Fibroblast of pulmonary artery (primary cell): Measurements from ENCODE around the gene SCN2B.

Experiments
- DNase-seq: peaks from one replicate; pipeline ENCODE4 v3.0.0-alpha.2; 2010; ENCODE audit warnings: low read depth
- H3K4me3 ChIP-seq: replicated peaks from 2 replicates; pipeline ENCODE4 v1.5.1; 2011; ENCODE audit warnings: low read depth, mild to moderate bottlenecking, control low read depth, low read length, moderate library complexity
- TF ChIP-seq, protein P1 (sequence below): IDR thresholded peaks from 2 replicates; pipeline ENCODE4 v1.5.1; 2011; ENCODE audit warnings: mild to moderate bottlenecking, control low read depth, low read length, inconsistent platforms; ENCODE audit errors: missing control alignments

The SCN2B gene

DNA sequence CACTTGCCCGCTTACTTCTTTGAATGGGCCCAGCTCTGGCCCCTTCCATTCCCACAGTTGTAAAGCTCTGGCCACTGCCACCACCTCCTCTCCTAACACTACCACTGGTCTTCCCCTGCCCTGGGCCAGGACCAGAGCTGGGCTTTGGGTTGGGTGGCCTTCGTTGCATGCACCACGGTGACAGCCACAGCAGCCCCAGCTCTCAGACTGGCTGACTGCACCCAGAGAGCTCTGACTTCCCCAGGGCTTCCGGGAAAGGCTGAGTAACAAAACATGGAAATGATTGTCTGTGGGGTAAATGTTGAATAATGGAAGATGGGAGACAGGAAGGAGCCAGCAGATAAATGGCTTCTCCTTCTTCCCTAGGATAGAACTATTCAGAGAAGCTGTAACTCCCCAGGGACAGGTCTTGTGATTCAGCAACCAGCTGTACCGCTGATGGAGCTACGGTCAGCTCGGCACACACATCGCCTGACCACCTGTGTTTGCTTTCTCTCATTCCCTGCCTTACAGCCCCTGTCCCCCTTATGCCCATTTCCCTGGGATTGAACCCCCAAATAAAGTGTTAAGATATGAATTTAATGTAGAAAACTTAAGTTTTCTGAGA, 51.4 kb downstream of the SCN2B start:
- no peak overlapping the region for H3K4me3 ChIP-seq
- TF ChIP-seq, protein P1, sequence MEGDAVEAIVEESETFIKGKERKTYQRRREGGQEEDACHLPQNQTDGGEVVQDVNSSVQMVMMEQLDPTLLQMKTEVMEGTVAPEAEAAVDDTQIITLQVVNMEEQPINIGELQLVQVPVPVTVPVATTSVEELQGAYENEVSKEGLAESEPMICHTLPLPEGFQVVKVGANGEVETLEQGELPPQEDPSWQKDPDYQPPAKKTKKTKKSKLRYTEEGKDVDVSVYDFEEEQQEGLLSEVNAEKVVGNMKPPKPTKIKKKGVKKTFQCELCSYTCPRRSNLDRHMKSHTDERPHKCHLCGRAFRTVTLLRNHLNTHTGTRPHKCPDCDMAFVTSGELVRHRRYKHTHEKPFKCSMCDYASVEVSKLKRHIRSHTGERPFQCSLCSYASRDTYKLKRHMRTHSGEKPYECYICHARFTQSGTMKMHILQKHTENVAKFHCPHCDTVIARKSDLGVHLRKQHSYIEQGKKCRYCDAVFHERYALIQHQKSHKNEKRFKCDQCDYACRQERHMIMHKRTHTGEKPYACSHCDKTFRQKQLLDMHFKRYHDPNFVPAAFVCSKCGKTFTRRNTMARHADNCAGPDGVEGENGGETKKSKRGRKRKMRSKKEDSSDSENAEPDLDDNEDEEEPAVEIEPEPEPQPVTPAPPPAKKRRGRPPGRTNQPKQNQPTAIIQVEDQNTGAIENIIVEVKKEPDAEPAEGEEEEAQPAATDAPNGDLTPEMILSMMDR = no peak
- no peak for DNase-seq

DNA sequence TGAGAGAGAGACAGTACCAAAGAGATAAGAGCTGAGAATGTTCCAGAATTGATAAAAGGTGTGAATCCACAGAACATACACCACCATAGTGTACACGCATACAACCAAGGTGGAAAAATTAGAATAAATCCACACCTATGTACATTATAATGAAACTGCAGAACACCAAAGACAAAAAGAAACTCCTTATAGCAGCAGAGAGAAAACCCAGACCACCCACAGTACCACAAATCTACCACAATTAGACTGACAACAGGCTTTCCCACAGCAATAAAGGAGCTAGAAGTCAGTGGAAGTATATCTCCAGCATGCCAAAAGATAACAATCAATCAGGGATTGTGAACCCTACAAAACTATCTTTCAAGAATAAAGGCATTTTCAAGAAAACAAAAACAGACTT, 55.6 kb downstream of the SCN2B start:
- no peak for DNase-seq
- no peak overlapping the region for H3K4me3 ChIP-seq
- TF ChIP-seq, protein P1 = no peak

DNA sequence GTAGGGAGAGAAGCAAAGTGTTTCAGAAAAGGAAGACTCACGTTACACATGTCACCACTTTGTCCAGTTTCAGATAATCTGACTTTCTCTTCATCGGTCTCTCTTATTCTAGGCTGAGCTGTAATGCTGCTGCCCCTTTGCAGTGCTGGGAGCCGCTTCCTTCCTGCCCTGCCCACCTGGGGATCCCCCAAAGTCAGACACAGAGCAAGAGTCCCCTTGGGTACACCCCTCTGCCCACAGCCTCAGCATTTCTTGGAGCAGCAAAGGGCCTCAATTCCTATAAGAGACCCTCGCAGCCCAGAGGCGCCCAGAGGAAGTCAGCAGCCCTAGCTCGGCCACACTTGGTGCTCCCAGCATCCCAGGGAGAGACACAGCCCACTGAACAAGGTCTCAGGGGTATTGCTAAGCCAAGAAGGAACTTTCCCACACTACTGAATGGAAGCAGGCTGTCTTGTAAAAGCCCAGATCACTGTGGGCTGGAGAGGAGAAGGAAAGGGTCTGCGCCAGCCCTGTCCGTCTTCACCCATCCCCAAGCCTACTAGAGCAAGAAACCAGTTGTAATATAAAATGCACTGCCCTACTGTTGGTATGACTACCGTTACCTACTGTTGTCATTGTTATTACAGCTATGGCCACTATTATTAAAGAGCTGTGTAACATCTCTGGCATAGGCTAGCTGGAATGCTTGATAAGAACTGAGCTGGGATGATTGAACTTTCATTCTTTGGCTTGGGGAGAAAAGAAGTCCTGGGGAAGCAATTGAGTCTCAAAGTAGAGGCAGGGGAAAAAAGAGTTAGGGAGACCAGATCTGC, 58.4 kb downstream of the SCN2B start:
- TF ChIP-seq, protein P1 = no peak
- DNase-seq = no peak
- H3K4me3 ChIP-seq = no peak overlapping the region

DNA sequence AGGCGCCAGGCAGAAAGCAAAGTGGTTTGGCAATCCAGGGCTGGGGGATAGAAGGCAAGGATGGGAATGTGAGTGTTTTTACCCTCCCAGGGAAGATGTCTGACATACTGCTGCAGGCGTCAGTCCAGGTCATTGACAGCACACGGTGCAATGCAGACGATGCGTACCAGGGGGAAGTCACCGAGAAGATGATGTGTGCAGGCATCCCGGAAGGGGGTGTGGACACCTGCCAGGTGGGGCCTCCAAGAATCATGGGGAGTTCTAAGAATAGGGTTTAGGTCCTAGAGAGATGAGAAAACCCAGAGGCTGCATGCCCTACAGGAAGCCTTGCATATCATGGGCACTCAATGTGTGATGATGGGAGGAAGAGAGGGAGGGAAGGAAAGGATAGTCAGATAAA, 61.4 kb downstream of the SCN2B start:
- H3K4me3 ChIP-seq = no peak overlapping the region
- TF ChIP-seq, protein P1 = no peak
- no peak for DNase-seq

DNA sequence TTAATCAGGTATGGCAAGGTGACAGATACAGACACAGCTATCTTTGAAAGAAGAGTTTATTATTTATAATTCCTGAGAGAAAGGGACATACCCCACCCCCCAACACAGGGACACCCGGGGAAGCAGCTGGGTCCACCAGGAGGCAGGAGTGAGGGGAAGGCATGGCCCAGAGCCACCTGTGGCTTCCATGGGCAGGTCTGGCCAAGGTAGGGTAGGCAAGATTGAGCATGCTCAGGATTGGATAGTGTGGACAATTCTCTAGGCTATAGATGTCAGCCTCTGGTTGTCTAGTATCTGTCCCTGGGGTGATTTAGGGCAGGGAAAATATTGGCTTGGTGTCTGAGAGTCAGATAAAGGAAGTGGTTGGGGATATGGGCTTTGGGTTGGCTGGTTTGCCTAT, 62.2 kb downstream of the SCN2B start:
- TF ChIP-seq, protein P1 = no peak
- no peak for DNase-seq

DNA sequence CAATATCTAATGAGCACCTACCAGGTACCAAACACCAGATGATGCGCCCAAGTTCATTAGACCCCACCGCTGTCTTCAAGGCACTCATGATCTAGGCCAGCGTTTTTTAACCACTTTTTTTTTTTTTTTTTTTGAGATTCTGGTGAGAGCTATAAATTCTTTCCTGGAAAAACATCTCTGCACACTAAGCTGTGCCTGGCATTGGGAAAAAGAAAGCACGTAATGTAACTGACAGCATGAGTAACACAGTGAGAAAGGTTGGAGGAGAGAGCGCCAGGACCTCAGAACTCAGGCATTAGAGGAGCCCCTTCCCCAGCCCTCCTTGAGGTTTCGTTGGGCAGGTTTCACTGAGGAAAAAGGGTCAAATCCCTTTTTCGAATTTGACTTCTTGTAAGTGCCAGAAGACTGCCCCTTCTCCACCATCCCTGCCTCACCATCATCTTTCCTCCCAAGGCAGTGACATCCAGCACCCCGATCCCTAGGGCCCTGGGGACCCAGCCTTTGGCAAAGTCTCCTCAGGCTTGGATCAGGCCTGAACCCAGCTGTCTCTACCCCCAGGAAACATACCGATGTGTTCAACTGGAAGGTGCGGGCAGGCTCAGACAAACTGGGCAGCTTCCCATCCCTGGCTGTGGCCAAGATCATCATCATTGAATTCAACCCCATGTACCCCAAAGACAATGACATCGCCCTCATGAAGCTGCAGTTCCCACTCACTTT, 63.6 kb downstream of the SCN2B start:
- TF ChIP-seq, protein P1 = no peak
- no peak for DNase-seq
- H3K4me3 ChIP-seq = no peak overlapping the region

More for the DNA sequence above, 62.2 kb downstream of the SCN2B start:
- no peak overlapping the region for H3K4me3 ChIP-seq
